K562 (cell line): ENCODE results near the gene AIRE. TPM values are rescaled to one million over a fixed set of nuclear protein-coding genes. Genes with fewer than 3 reads are reported as not detected.
A peak's percentile ranks its signal among the peaks of the same experiment; 100 is the strongest.

ENCODE experiments used
- ARNT ChIP-seq, 2 experiments: fragments of 450-650 bp; IDR thresholded peaks; 2 replicates each; pipeline ENCODE4 v1.6.1; 2016; ENCODE audit warnings: mild to moderate bottlenecking in 1 of 2
- CSDE1 ChIP-seq, 2 experiments: fragments of 450-650 bp; IDR thresholded peaks; 2 replicates each; pipeline ENCODE4 v1.6.1; 2016; ENCODE audit warnings: mild to moderate bottlenecking in 1 of 2
- DDX20 ChIP-seq: fragments of 450-650 bp; IDR thresholded peaks from 2 replicates; pipeline ENCODE4 v1.6.1; 2016; ENCODE audit warnings: missing genetic modification characterization, low read depth, mild to moderate bottlenecking, missing compliant biosample characterization, moderate library complexity
- EP400 ChIP-seq: fragments of 450-650 bp; IDR thresholded peaks from 2 replicates; pipeline ENCODE4 v1.6.1; 2017; ENCODE audit warnings: antibody characterized with exemption, mild to moderate bottlenecking, moderate library complexity
- FOXJ2 ChIP-seq: fragments of 200-800 bp; sonication (Bioruptor generic); IDR thresholded peaks from 2 replicates; pipeline ENCODE4 v1.6.1; 2016; ENCODE audit warnings: missing genetic modification characterization, missing compliant biosample characterization
- HCFC1 ChIP-seq: IDR thresholded peaks from 2 replicates; pipeline ENCODE4 v1.6.1; 2012; ENCODE audit warnings: low read depth, low read length, improper control_type of control experiment
- JUND ChIP-seq, 2 experiments: IDR thresholded peaks; 2 replicates in 1 of 2; 3 replicates in 1 of 2; pipeline ENCODE4 v1.6.1; 2011; ENCODE audit warnings: borderline replicate concordance in 2 of 2, low read depth in 2 of 2, low read length in 2 of 2, improper control_type of control experiment in 1 of 2, missing biosample characterization in 1 of 2, missing genetic modification characterization in 1 of 2, missing genetic modification reagents in 1 of 2
- KLF10 ChIP-seq: fragments of 250-450 bp; sonication (Bioruptor Pico); IDR thresholded peaks from 2 replicates; pipeline ENCODE4 v1.6.1; 2021; ENCODE audit warnings: matching md5 sums
- NR2C1 ChIP-seq, 2 experiments: fragments of 450-650 bp; IDR thresholded peaks; 2 replicates each; pipeline ENCODE4 v1.6.1; 2017; ENCODE audit warnings: mild to moderate bottlenecking in 2 of 2, antibody characterized with exemption in 1 of 2, inconsistent platforms in 1 of 2, missing compliant biosample characterization in 1 of 2, missing genetic modification characterization in 1 of 2
- RBM17 ChIP-seq: fragments of 200-400 bp; formaldehyde crosslinking; IDR thresholded peaks from 2 replicates; pipeline ENCODE4 v1.6.1; 2017; ENCODE audit warnings: low read depth, mild to moderate bottlenecking, low read length, borderline replicate concordance
- RERE ChIP-seq: sonication (generic); formaldehyde crosslinking; IDR thresholded peaks from 2 replicates; pipeline ENCODE4 v1.8.0; 2023; ENCODE audit warnings: missing genetic modification reagents, mild to moderate bottlenecking, borderline replicate concordance
- SRSF3 ChIP-seq: fragments of 200-400 bp; formaldehyde crosslinking; IDR thresholded peaks from 2 replicates; pipeline ENCODE4 v1.6.1; 2016; ENCODE audit warnings: mild to moderate bottlenecking, low read length, moderate library complexity; ENCODE audit not compliant: insufficient read depth
- XRCC5 ChIP-seq: fragments of 200-400 bp; formaldehyde crosslinking; IDR thresholded peaks from 2 replicates; pipeline ENCODE4 v1.6.1; 2017; ENCODE audit warnings: low read depth, mild to moderate bottlenecking, low read length
- YBX1 ChIP-seq: fragments of 450-650 bp; IDR thresholded peaks from 2 replicates; pipeline ENCODE4 v1.7.1; 2016; ENCODE audit warnings: mild to moderate bottlenecking
- ZBTB33 ChIP-seq: sonication (generic); formaldehyde crosslinking; IDR thresholded peaks from 2 replicates; pipeline ENCODE4 v1.8.1; 2023; ENCODE audit warnings: mild to moderate bottlenecking, missing genetic modification reagents
- ZBTB9 ChIP-seq: fragments of 450-650 bp; formaldehyde crosslinking; IDR thresholded peaks from 2 replicates; pipeline ENCODE4 v1.4.0; 2020; ENCODE audit warnings: mild to moderate bottlenecking, moderate library complexity
- ZNF551 ChIP-seq: fragments of 250-450 bp; sonication (Bioruptor Pico); IDR thresholded peaks from 2 replicates; pipeline ENCODE4 v1.5.0; 2021; ENCODE audit warnings: mild to moderate bottlenecking, moderate library complexity
- polyA plus RNA-seq, 8 experiments: library from polyadenylated mRNA; depleted of rRNA in 4 of 8; stranded (reverse) in 5 of 8; unstranded in 3 of 8; fragments of >200 nt; fragmentation: Nextera tagmentation in 2 of 8; fragmentation: Illumina TruSeq in 1 of 8; extraction: Ambion mirVana in 2 of 8; extraction: Trizol in 1 of 8; gene quantifications; 2 replicates each; pipeline versions ENCODE4 v1.2.1 to v1.2.3, GENCODE V29; 2011 to 2014; ENCODE audit warnings: inconsistent platforms in 1 of 8, missing spikeins in 1 of 8
- total RNA-seq, 7 experiments: library from RNA; depleted of rRNA in 6 of 7; stranded (reverse); fragments of >200 nt in 6 of 7; fragmentation: Illumina TruSeq in 2 of 7; extraction: Trizol in 2 of 7; gene quantifications; 2 replicates each; pipeline versions ENCODE4 v1.2.1 to v1.2.3, GENCODE V29; 2011 to 2021; ENCODE audit warnings: low replicate concordance in 1 of 7

AIRE gene
- total and polyA plus RNA-seq, 9 of the 15 experiments (the other 6 are each of a cell fraction or from before 2014, with no cell fraction given) = 0.01 TPM; not detected in 8

- TF ChIP-seq ZBTB33 (CRISPR knock-in tag) = 0 out of 2 replicates have a peak, but pooled peaks have one; percentile 31
- TF ChIP-seq XRCC5 = 0 out of 2 replicates have a peak, but pooled peaks have one; percentile 60
- TF ChIP-seq ARNT (IDR thresholded peaks at IDR 0.05) = no peak
- TF ChIP-seq HCFC1 = peak; percentile 93
- no peak; the same call in 1 of the 2 replicates for TF ChIP-seq RERE
- no peak for TF ChIP-seq RBM17
- TF ChIP-seq ZNF551 = no peak
- peak; percentile 99 for TF ChIP-seq EP400
- TF ChIP-seq YBX1 = no peak
- no peak for TF ChIP-seq SRSF3
- TF ChIP-seq FOXJ2 = no peak
- TF ChIP-seq NR2C1 (IDR thresholded peaks at IDR 0.05) = no peak
- TF ChIP-seq NR2C1 (tag; IDR thresholded peaks at IDR 0.05) = peak; percentile 46; the same call in 1 of the 2 replicates
- TF ChIP-seq KLF10 (CRISPR knock-in tag) = no peak
- no peak for TF ChIP-seq DDX20 (tag)
- peak in 1 of 2 experiments; percentile 88; a peak in 2 of 4 replicates for TF ChIP-seq CSDE1 (IDR thresholded peaks at IDR 0.05)
- peak; percentile 82; the same call in 1 of the 2 replicates for TF ChIP-seq ZBTB9 (CRISPR knock-in tag)
- peak; percentile 61; the same call in 1 of the 2 replicates for TF ChIP-seq JUND (IDR thresholded peaks at IDR 0.05; ENCODE audit: borderline replicate concordance, low read depth, low read length)
- TF ChIP-seq JUND (tag; IDR thresholded peaks at IDR 0.05; ENCODE audit: borderline replicate concordance, low read depth, low read length) = peak; percentile 35; the same call in 1 of the 3 replicates
These were observed 53.6 kb downstream of the AIRE start, which contains the start of gene CFAP410 (continued) for GRCh38 chr21:44338971-44339910.
